SKM-1 (cell line): ENCODE measurements around the gene PAPPA2.

Experiments used
- DNase-seq: peaks from one replicate; lab custom pipeline; 2025; ENCODE audit not compliant: unreplicated experiment; lab: John Stamatoyannopoulos, UW

The PAPPA2 gene

GRCh38 chr1:176691251-176692228 lies 228.6 kb downstream of the PAPPA2 start:
- DNase-seq = peak; percentile 19

GRCh38 chr1:176692431-176692830 lies 229.5 kb downstream of the PAPPA2 start:
- no peak for DNase-seq

GRCh38 chr1:176692988-176693696 lies 230.2 kb downstream of the PAPPA2 start:
- DNase-seq = no peak

- DNase-seq = no peak
Observed at GRCh38 chr1:176693697-176694329, 230.8 kb downstream of the PAPPA2 start.

- DNase-seq = no peak
Observed at GRCh38 chr1:176694713-176695112, 231.7 kb downstream of the PAPPA2 start.

GRCh38 chr1:176696109-176696508 lies 233.1 kb downstream of the PAPPA2 start:
- DNase-seq = no peak

- no peak for DNase-seq
Observed at GRCh38 chr1:176696689-176697088, 233.7 kb downstream of the PAPPA2 start.

- no peak for DNase-seq
Observed at GRCh38 chr1:176699821-176700220, 236.8 kb downstream of the PAPPA2 start.

- no peak for DNase-seq
Observed at GRCh38 chr1:176701151-176701866, 238.3 kb downstream of the PAPPA2 start.

GRCh38 chr1:176702901-176703300 lies 239.9 kb downstream of the PAPPA2 start:
- no peak for DNase-seq

- no peak for DNase-seq
Observed at GRCh38 chr1:176705585-176705984, 242.6 kb downstream of the PAPPA2 start.

GRCh38 chr1:176717066-176717750 lies 254.2 kb downstream of the PAPPA2 start:
- DNase-seq = no peak

- no peak for DNase-seq
Observed at GRCh38 chr1:176719447-176719846, 256.5 kb downstream of the PAPPA2 start.

GRCh38 chr1:176720838-176721237 lies 257.9 kb downstream of the PAPPA2 start:
- no peak for DNase-seq

GRCh38 chr1:176733661-176734060 lies 270.7 kb downstream of the PAPPA2 start:
- no peak for DNase-seq

GRCh38 chr1:176735201-176735600 lies 272.2 kb downstream of the PAPPA2 start:
- DNase-seq = no peak

- DNase-seq = no peak
Observed at GRCh38 chr1:176736015-176736414, 273.0 kb downstream of the PAPPA2 start.

- no peak for DNase-seq
Observed at GRCh38 chr1:176741181-176741580, 278.2 kb downstream of the PAPPA2 start.

- no peak for DNase-seq
Observed at GRCh38 chr1:176742322-176742721, 279.3 kb downstream of the PAPPA2 start.

- no peak for DNase-seq
Observed at GRCh38 chr1:176744142-176744541, 281.2 kb downstream of the PAPPA2 start.
